Breast epithelium (tissue), 3 donors: ENCODE data around the gene DCTN2.
"Not testable (repeated sequence)": the region's sequence is repeated elsewhere in the genome, so short reads cannot be mapped to it uniquely, and the experiment has no call there.

Experiments used
- POLR2A ChIP-seq: fragments of 450-650 bp; IDR thresholded peaks from one replicate; pipeline ENCODE4 v1.6.1; 2016; ENCODE audit warnings: antibody characterized with exemption, mild to moderate bottlenecking, moderate library complexity
- TF ChIP-seq, protein P1 (sequence below), 3 donors: fragments of 450-650 bp; IDR thresholded peaks; one replicate each; pipeline ENCODE4 v1.5.1; 2016 to 2017; ENCODE audit warnings: antibody characterized with exemption in 3 of 3, mild to moderate bottlenecking in 3 of 3, moderate library complexity in 3 of 3

DNA sequence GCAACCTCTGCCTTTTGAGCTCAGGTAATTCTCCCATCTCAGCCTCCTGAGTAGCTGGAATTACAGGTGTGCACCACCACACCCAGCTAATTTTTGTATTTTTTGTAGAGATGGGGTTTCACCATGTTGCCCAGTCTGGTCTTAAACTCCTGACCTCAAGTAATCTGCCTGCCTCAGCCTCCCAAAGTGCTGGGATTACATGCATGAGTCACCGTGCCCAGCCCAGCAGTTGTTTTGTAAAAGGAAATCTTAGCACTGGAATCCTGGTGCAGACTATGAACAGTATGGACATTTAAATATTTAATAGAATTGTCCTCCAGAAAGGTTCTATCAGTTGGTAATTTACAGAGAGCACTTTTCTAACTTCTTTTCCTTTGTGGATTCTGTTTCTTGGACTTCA lies 14.1 kb upstream of the DCTN2 start:
- not testable (repeated sequence) for TF ChIP-seq POLR2A
- TF ChIP-seq, protein P1, sequence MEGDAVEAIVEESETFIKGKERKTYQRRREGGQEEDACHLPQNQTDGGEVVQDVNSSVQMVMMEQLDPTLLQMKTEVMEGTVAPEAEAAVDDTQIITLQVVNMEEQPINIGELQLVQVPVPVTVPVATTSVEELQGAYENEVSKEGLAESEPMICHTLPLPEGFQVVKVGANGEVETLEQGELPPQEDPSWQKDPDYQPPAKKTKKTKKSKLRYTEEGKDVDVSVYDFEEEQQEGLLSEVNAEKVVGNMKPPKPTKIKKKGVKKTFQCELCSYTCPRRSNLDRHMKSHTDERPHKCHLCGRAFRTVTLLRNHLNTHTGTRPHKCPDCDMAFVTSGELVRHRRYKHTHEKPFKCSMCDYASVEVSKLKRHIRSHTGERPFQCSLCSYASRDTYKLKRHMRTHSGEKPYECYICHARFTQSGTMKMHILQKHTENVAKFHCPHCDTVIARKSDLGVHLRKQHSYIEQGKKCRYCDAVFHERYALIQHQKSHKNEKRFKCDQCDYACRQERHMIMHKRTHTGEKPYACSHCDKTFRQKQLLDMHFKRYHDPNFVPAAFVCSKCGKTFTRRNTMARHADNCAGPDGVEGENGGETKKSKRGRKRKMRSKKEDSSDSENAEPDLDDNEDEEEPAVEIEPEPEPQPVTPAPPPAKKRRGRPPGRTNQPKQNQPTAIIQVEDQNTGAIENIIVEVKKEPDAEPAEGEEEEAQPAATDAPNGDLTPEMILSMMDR (IDR thresholded peaks at IDR 0.05) = not testable (repeated sequence)
